Activated naive CD4-positive, alpha-beta T cell treated with anti-CD3 and anti-CD28 coated beads, Interleukin-2, amount 50 U/mL, for 24 hours (primary cell): ENCODE measurements around the gene NFAM1.

Experiments
- H3K27ac Mint-ChIP-seq: one replicate; pipeline ENCODE4 v1.8.0; 2021; ENCODE audit warnings: mild to moderate bottlenecking, mixed read lengths
- H3K27me3 Mint-ChIP-seq: one replicate; pipeline ENCODE4 v1.8.0; 2021; ENCODE audit warnings: mixed read lengths
- H3K36me3 Mint-ChIP-seq: one replicate; pipeline ENCODE4 v1.8.0; 2021; ENCODE audit warnings: mixed read lengths
- H3K4me1 Mint-ChIP-seq: one replicate; pipeline ENCODE4 v1.8.0; 2021; ENCODE audit warnings: mixed read lengths
- H3K4me3 Mint-ChIP-seq: one replicate; pipeline ENCODE4 v1.8.0; 2021; ENCODE audit warnings: mild to moderate bottlenecking, mixed read lengths
- H3K9me3 Mint-ChIP-seq: one replicate; pipeline ENCODE4 v1.8.0; 2021; ENCODE audit warnings: mixed read lengths

Gene NFAM1

GRCh38 chr22:42432020-42432596, at the start of gene NFAM1:
Gene NFAM1, minus strand, starts transcription at chr22:42432403. Its CDS starts 46 bp downstream, at chr22:42432357.
- no peaks in the 10 kb centered on the region for H3K4me1 Mint-ChIP-seq
- peaks cover 1% of the 10 kb centered on the region for H3K27me3 Mint-ChIP-seq
- no peak within 1 kb of the TSS for H3K4me3 Mint-ChIP-seq
- H3K27ac Mint-ChIP-seq = no peak within 1 kb of the TSS
- H3K36me3 Mint-ChIP-seq = no peaks in the 10 kb centered on the region
- H3K9me3 Mint-ChIP-seq = no peaks in the 10 kb centered on the region

- no peak overlapping the region for H3K27ac Mint-ChIP-seq
- no peak overlapping the region for H3K4me3 Mint-ChIP-seq
- H3K9me3 Mint-ChIP-seq = no peaks in the 10 kb centered on the region
- H3K36me3 Mint-ChIP-seq = no peaks in the 10 kb centered on the region
- H3K4me1 Mint-ChIP-seq = peaks cover 11% of the 10 kb centered on the region
- no peaks in the 10 kb centered on the region for H3K27me3 Mint-ChIP-seq
These were observed 42.9 kb upstream of the NFAM1 start for GRCh38 chr22:42475122-42475521.

GRCh38 chr22:42473484-42474193, 41.4 kb upstream of the NFAM1 start:
- H3K36me3 Mint-ChIP-seq = no peaks in the 10 kb centered on the region
- H3K9me3 Mint-ChIP-seq = no peaks in the 10 kb centered on the region
- H3K4me1 Mint-ChIP-seq = peaks cover 9% of the 10 kb centered on the region
- H3K27me3 Mint-ChIP-seq = no peaks in the 10 kb centered on the region
- no peak overlapping the region for H3K4me3 Mint-ChIP-seq
- no peak overlapping the region for H3K27ac Mint-ChIP-seq

- no peaks in the 10 kb centered on the region for H3K4me1 Mint-ChIP-seq
- no peak overlapping the region for H3K27ac Mint-ChIP-seq
- H3K27me3 Mint-ChIP-seq = no peaks in the 10 kb centered on the region
- H3K9me3 Mint-ChIP-seq = no peaks in the 10 kb centered on the region
- H3K36me3 Mint-ChIP-seq = no peaks in the 10 kb centered on the region
- H3K4me3 Mint-ChIP-seq = no peak overlapping the region
These were observed 40.5 kb upstream of the NFAM1 start for GRCh38 chr22:42472671-42473070.

GRCh38 chr22:42471441-42471840, 39.2 kb upstream of the NFAM1 start:
- H3K9me3 Mint-ChIP-seq = no peaks in the 10 kb centered on the region
- H3K27me3 Mint-ChIP-seq = no peaks in the 10 kb centered on the region
- H3K27ac Mint-ChIP-seq = no peak overlapping the region
- no peaks in the 10 kb centered on the region for H3K36me3 Mint-ChIP-seq
- no peaks in the 10 kb centered on the region for H3K4me1 Mint-ChIP-seq
- H3K4me3 Mint-ChIP-seq = no peak overlapping the region

- Mint-ChIP-seq H3K4me3 (no peak overlapping the region), H3K36me3 (no peaks in the 10 kb centered on the region), H3K27ac (no peak overlapping the region), H3K27me3 (no peaks in the 10 kb centered on the region), H3K9me3 (no peaks in the 10 kb centered on the region), H3K4me1 (no peaks in the 10 kb centered on the region)
These were observed 38.3 kb upstream of the NFAM1 start for GRCh38 chr22:42470366-42471082.

GRCh38 chr22:42468841-42469240, 36.6 kb upstream of the NFAM1 start:
- no peaks in the 10 kb centered on the region for H3K4me1 Mint-ChIP-seq
- H3K9me3 Mint-ChIP-seq = no peaks in the 10 kb centered on the region
- H3K4me3 Mint-ChIP-seq = no peak overlapping the region
- H3K36me3 Mint-ChIP-seq = no peaks in the 10 kb centered on the region
- H3K27ac Mint-ChIP-seq = no peak overlapping the region
- no peaks in the 10 kb centered on the region for H3K27me3 Mint-ChIP-seq

- Mint-ChIP-seq H3K27ac (no peak overlapping the region), H3K4me3 (no peak overlapping the region), H3K4me1 (no peaks in the 10 kb centered on the region), H3K9me3 (no peaks in the 10 kb centered on the region), H3K36me3 (no peaks in the 10 kb centered on the region), H3K27me3 (peaks cover 9% of the 10 kb centered on the region)
These were observed 29.8 kb upstream of the NFAM1 start for GRCh38 chr22:42462016-42462415.

GRCh38 chr22:42461511-42461910, 29.3 kb upstream of the NFAM1 start:
- H3K9me3 Mint-ChIP-seq = no peaks in the 10 kb centered on the region
- H3K4me1 Mint-ChIP-seq = no peaks in the 10 kb centered on the region
- no peak overlapping the region for H3K4me3 Mint-ChIP-seq
- no peak overlapping the region for H3K27ac Mint-ChIP-seq
- no peaks in the 10 kb centered on the region for H3K36me3 Mint-ChIP-seq
- H3K27me3 Mint-ChIP-seq = peaks cover 9% of the 10 kb centered on the region

GRCh38 chr22:42459287-42460063, 27.3 kb upstream of the NFAM1 start:
- H3K4me1 Mint-ChIP-seq = no peaks in the 10 kb centered on the region
- no peak overlapping the region for H3K4me3 Mint-ChIP-seq
- peaks cover 9% of the 10 kb centered on the region for H3K27me3 Mint-ChIP-seq
- no peaks in the 10 kb centered on the region for H3K9me3 Mint-ChIP-seq
- no peak overlapping the region for H3K27ac Mint-ChIP-seq
- no peaks in the 10 kb centered on the region for H3K36me3 Mint-ChIP-seq

- H3K4me3 Mint-ChIP-seq = no peak overlapping the region
- H3K27ac Mint-ChIP-seq = no peak overlapping the region
- H3K9me3 Mint-ChIP-seq = no peaks in the 10 kb centered on the region
- H3K4me1 Mint-ChIP-seq = no peaks in the 10 kb centered on the region
- no peaks in the 10 kb centered on the region for H3K36me3 Mint-ChIP-seq
- H3K27me3 Mint-ChIP-seq = no peaks in the 10 kb centered on the region
These were observed 20.7 kb upstream of the NFAM1 start for GRCh38 chr22:42452916-42453315.

GRCh38 chr22:42452456-42452855, 20.3 kb upstream of the NFAM1 start:
- Mint-ChIP-seq H3K4me1 (no peaks in the 10 kb centered on the region), H3K27ac (no peak overlapping the region), H3K36me3 (no peaks in the 10 kb centered on the region)

GRCh38 chr22:42451499-42452145, 19.4 kb upstream of the NFAM1 start:
- Mint-ChIP-seq H3K9me3 (no peaks in the 10 kb centered on the region), H3K27ac (no peak overlapping the region), H3K4me1 (no peaks in the 10 kb centered on the region), H3K4me3 (no peak overlapping the region), H3K27me3 (no peaks in the 10 kb centered on the region), H3K36me3 (no peaks in the 10 kb centered on the region)

More at GRCh38 chr22:42452456-42452855, 20.3 kb upstream of the NFAM1 start:
- Mint-ChIP-seq H3K27me3 (no peaks in the 10 kb centered on the region), H3K4me3 (no peak overlapping the region), H3K9me3 (no peaks in the 10 kb centered on the region)

- Mint-ChIP-seq H3K4me1 (no peaks in the 10 kb centered on the region), H3K4me3 (no peak overlapping the region), H3K27ac (no peak overlapping the region), H3K9me3 (no peaks in the 10 kb centered on the region), H3K36me3 (no peaks in the 10 kb centered on the region), H3K27me3 (no peaks in the 10 kb centered on the region)
These were observed 18.7 kb upstream of the NFAM1 start for GRCh38 chr22:42450862-42451261.

- Mint-ChIP-seq H3K27me3 (no peaks in the 10 kb centered on the region), H3K27ac (no peak overlapping the region), H3K9me3 (no peaks in the 10 kb centered on the region), H3K4me3 (no peak overlapping the region), H3K4me1 (peaks cover 27% of the 10 kb centered on the region), H3K36me3 (no peaks in the 10 kb centered on the region)
These were observed 13.9 kb upstream of the NFAM1 start for GRCh38 chr22:42446151-42446550.
